Measurements from ENCODE around the gene PCDHA3.

DNA sequence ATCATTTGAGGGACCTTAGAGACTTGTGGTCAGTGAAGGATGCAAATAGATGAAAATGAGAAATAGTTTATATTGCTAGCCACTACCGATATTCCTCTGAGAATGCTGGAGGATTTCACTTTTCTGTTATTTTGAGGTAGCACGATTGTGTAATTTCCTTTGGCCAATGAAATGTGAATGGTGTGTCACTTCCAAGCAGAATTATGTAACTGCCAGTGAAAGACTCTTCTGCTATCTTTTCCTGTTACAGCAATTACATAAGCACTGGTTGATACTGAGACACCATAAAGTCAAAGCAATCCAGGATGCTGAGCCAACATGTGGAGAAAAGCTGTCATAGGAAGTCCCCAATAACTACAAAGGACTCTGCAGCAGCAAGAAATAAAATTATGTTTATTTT, 9.8 kb upstream of the PCDHA3 start:
- TF ChIP-seq, protein P1, sequence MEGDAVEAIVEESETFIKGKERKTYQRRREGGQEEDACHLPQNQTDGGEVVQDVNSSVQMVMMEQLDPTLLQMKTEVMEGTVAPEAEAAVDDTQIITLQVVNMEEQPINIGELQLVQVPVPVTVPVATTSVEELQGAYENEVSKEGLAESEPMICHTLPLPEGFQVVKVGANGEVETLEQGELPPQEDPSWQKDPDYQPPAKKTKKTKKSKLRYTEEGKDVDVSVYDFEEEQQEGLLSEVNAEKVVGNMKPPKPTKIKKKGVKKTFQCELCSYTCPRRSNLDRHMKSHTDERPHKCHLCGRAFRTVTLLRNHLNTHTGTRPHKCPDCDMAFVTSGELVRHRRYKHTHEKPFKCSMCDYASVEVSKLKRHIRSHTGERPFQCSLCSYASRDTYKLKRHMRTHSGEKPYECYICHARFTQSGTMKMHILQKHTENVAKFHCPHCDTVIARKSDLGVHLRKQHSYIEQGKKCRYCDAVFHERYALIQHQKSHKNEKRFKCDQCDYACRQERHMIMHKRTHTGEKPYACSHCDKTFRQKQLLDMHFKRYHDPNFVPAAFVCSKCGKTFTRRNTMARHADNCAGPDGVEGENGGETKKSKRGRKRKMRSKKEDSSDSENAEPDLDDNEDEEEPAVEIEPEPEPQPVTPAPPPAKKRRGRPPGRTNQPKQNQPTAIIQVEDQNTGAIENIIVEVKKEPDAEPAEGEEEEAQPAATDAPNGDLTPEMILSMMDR (IDR thresholded peaks at IDR 0.05) = no peak
- TF ChIP-seq POLR2A (IDR thresholded peaks at IDR 0.05) = no peak
